Stomach (tissue), 9 donors: ENCODE results near the gene TAF11L14. TPM values are rescaled to one million over a fixed set of nuclear protein-coding genes. Genes with fewer than 3 reads are reported as not detected.
"Not testable (repeated sequence)": the region's sequence is repeated elsewhere in the genome, so short reads cannot be mapped to it uniquely, and the experiment has no call there.

Experiments
- DNase-seq, 2 donors: peaks; one replicate each; pipeline versions ENCODE4 v3.0.0 to v3.0.0-alpha.2; 2013 to 2019
- H3K27ac ChIP-seq, 5 donors: fragments of 200-600 bp in 4 of 5; sonication (generic) in 4 of 5; one replicate each; pipeline ENCODE4 v1.5.1; 2013 to 2019; ENCODE audit warnings: mild to moderate bottlenecking in 1 of 5, moderate library complexity in 1 of 5
- H3K27me3 ChIP-seq, 3 donors: fragments of 200-600 bp; sonication (generic); one replicate each; pipeline ENCODE4 v1.5.1; 2017 to 2019; ENCODE audit warnings: mixed run types in 1 of 3
- H3K36me3 ChIP-seq, 4 donors: fragments of 200-600 bp; sonication (generic); 1 replicate in 3 of 4; 2 replicates in 1 of 4; pipeline ENCODE4 v1.5.1; 2016 to 2019
- H3K4me1 ChIP-seq, 4 donors: fragments of 200-600 bp; sonication (generic); one replicate each; pipeline ENCODE4 v1.5.1; 2016 to 2019
- H3K4me3 ChIP-seq, 4 donors: fragments of 200-600 bp; sonication (generic) in 3 of 4; one replicate each; pipeline ENCODE4 v1.5.1; 2016 to 2019; ENCODE audit warnings: mild to moderate bottlenecking in 1 of 4
- H3K9me3 ChIP-seq, 4 donors: fragments of 200-600 bp; sonication (generic); one replicate each; pipeline ENCODE4 v1.5.1; 2016 to 2019
- CTCF ChIP-seq, 7 experiments: fragments of 450-650 bp in 4 of 7; fragments of 200-600 bp in 3 of 7; sonication (generic) in 3 of 7; IDR thresholded peaks; one replicate each; pipeline ENCODE4 v1.5.1; 2016 to 2019; ENCODE audit warnings: antibody characterized with exemption in 7 of 7, control low read depth in 2 of 7, mild to moderate bottlenecking in 1 of 7
- EP300 ChIP-seq: sonication (generic); formaldehyde crosslinking; IDR thresholded peaks from one replicate; pipeline ENCODE4 v1.6.1; 2017; ENCODE audit warnings: antibody characterized with exemption
- POLR2A ChIP-seq, 4 donors: fragments of 450-650 bp; IDR thresholded peaks; one replicate each; pipeline ENCODE4 v1.6.1; 2016; ENCODE audit warnings: antibody characterized with exemption in 4 of 4, control low read depth in 2 of 4, mild to moderate bottlenecking in 1 of 4, moderate library complexity in 1 of 4
- POLR2AphosphoS5 ChIP-seq, 3 donors: sonication (generic); formaldehyde crosslinking; IDR thresholded peaks; one replicate each; pipeline ENCODE4 v1.6.1; 2016; ENCODE audit warnings: antibody characterized with exemption in 3 of 3
- WGBS, 5 donors: extraction: QIAGEN DNeasy Blood & Tissue Kit in 3 of 5; methylation state at CpG; one replicate each; pipeline versions ENCODE4 v1.1.5 to v1.1.7; 2013 to 2018; 5-methylcytosine and 5-hydroxymethylcytosine counted together
- intact Hi-C: fragments of 100-400 bp; cut with DNase I; formaldehyde crosslinking; loops from one replicate; pipeline ENCODE4 v1.15.1; 2023; ENCODE audit warnings: low total_unique reads
- polyA plus RNA-seq, 3 donors: library from polyadenylated mRNA; stranded (reverse); fragments of 200-250 nt; gene quantifications; one replicate each; pipeline ENCODE4 v1.2.3, GENCODE V29; 2013
- total RNA-seq, 5 donors: library from RNA; depleted of rRNA; stranded (reverse); fragments of >200 nt; gene quantifications; one replicate each; pipeline versions ENCODE4 v1.1.0 to v1.2.3, GENCODE V29; 2014 to 2016
- donor health status: healthy with polysubstance abuse.
- donor health status: Bipolar disorder and iron deficiency.
- donor health status: healthy.

Gene TAF11L14
- total and polyA plus RNA-seq, 8 donors, result not detected

DNA sequence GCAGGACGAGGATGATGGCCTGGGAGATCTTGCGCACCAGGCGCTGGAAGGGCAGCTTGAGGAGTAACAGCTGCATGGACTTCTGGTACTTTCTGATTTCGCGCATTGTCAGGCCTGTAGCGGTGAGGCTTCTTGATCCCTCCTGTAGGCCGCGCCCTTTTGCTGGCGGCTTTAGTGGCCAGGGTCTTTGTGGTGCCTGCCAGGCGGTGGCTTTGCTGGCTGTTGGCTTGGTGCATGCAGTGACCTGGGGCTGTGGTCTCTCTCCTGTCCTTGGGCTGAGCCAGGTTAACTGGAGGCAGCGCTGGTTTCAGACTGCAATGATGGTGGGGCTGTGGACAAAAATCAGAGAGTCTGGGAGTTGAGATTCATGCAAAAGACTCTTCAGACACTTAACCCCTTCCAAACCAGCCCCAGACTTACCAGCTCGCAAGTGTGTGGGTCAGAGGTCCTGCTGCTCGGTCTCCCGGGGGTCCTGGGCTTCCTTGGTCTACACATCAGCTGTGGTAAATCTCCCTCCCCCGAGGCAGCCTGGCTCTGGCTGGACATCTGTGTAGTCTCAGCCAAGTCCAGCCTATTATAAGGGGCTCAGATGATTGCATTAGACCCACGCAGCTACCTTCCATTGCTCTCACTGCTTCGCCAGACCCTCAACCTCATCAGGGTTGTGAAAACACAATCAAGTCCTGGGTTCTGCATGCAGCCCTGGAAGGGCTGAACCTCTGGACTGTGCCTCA, 19.2 kb upstream of the TAF11L14 start:
- Histone ChIP-seq H3K4me3 (no peak overlapping the region), H3K27ac (no peak overlapping the region), H3K9me3 (no peaks in the 10 kb centered on the region), H3K36me3 (no peaks in the 10 kb centered on the region), H3K27me3 (no peaks in the 10 kb centered on the region), H3K4me1 (no peaks in the 10 kb centered on the region)
- TF ChIP-seq CTCF (IDR thresholded peaks at IDR 0.05), result no peak
- no peak for TF ChIP-seq POLR2A (IDR thresholded peaks at IDR 0.05)
- TF ChIP-seq EP300, result no peak
- no peak for TF ChIP-seq POLR2AphosphoS5 (IDR thresholded peaks at IDR 0.05)
- 73 to 93% (median 92%) methylated on average over 2 to 17 of the region's 17 CpGs for WGBS, 5 donors
- DNase-seq, result no peak
- intact Hi-C loops, result no loop called here

GRCh38 chr5:17619354-17619753, 14.9 kb upstream of the TAF11L14 start:
- intact Hi-C loops, result no loop called here
- H3K27me3 ChIP-seq, result no peaks in the 10 kb centered on the region
- TF ChIP-seq CTCF (IDR thresholded peaks at IDR 0.05), result no peak
- TF ChIP-seq POLR2A (IDR thresholded peaks at IDR 0.05), result no peak
- no peak for TF ChIP-seq EP300
- TF ChIP-seq POLR2AphosphoS5 (IDR thresholded peaks at IDR 0.05), result no peak
- H3K27ac ChIP-seq, result no peak overlapping the region
- 76 to 93% (median 81%) methylated on average over 3 of the region's 3 CpGs for WGBS, 5 donors
- H3K9me3 ChIP-seq, result no peaks in the 10 kb centered on the region
- H3K36me3 ChIP-seq, result no peaks in the 10 kb centered on the region
- no peak overlapping the region for H3K4me3 ChIP-seq
- H3K4me1 ChIP-seq, result no peaks in the 10 kb centered on the region
- no peak for DNase-seq

DNA sequence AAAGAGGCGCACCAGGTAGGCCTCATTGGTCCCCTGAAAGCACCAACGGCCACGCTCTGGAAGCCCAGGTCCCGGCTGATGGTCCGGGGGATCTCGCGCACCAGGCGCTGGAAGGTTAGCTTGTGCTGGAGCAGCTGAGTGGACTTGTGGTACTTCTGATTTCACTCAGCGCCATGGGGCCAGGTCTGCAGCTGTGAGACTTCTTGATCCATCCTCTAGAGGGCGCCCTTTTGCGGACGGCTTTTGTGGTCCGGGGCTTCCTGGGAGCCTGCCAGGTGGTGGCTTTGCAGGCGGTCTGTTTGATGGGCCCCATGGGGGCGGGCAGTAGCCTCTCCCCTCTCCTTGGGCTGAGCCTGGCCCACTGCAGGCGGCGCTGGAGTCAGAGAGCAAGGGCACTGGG, 13.6 kb upstream of the TAF11L14 start:
- no peak for DNase-seq
- Histone ChIP-seq H3K9me3 (no peaks in the 10 kb centered on the region), H3K4me3 (no peak overlapping the region), H3K27me3 (no peaks in the 10 kb centered on the region), H3K36me3 (no peaks in the 10 kb centered on the region), H3K4me1 (no peaks in the 10 kb centered on the region), H3K27ac (no peak overlapping the region)
- WGBS, 5 donors, result 80 to 96% (median 90%) methylated on average over 4 to 17 of the region's 17 CpGs
- intact Hi-C loops, result no loop called here
- TF ChIP-seq EP300 (no peak), POLR2A (IDR thresholded peaks at IDR 0.05) (no peak), CTCF (IDR thresholded peaks at IDR 0.05) (no peak), POLR2AphosphoS5 (IDR thresholded peaks at IDR 0.05) (no peak)

GRCh38 chr5:17625686-17626085, 8.6 kb upstream of the TAF11L14 start:
- no peak for TF ChIP-seq POLR2A (IDR thresholded peaks at IDR 0.05)
- TF ChIP-seq CTCF (IDR thresholded peaks at IDR 0.05), result no peak
- no peak for TF ChIP-seq POLR2AphosphoS5 (IDR thresholded peaks at IDR 0.05)
- no peak for TF ChIP-seq EP300
- H3K4me3 ChIP-seq, result no peak overlapping the region
- 80 to 95% (median 90%) methylated on average over 6 to 11 of the region's 11 CpGs for WGBS, 5 donors
- no peak overlapping the region for H3K27ac ChIP-seq
- no peaks in the 10 kb centered on the region for H3K9me3 ChIP-seq
- DNase-seq, result no peak
- intact Hi-C loops, result no loop called here
- no peaks in the 10 kb centered on the region for H3K4me1 ChIP-seq
- no peaks in the 10 kb centered on the region for H3K36me3 ChIP-seq
- no peaks in the 10 kb centered on the region for H3K27me3 ChIP-seq

DNA sequence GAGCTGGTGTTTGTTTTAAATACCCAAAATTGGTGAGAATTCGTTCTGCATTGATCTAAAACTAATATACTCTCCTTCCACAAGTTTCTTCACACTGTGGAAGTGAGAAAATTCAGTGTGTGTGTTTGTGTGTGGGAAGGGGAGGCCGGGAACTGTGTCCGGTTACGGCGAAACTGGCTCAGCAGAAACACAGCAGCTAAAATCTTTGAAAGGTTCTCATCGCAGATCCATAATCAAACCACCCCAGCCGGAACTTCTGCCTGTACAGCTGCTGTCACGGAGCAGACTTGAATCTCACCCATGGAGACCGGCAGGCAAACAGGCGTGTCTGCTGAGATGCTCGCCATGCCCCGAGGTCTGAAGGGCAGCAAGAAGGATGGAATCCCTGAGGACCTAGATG, 2.5 kb upstream of the TAF11L14 start, which contains the start of gene TAF11L13:
TAF11L13 (plus strand) TSS at position 301 of the 400 bp plus-strand sequence.
- H3K4me1 ChIP-seq, result not testable (repeated sequence)

GRCh38 chr5:17649232-17649631, 15.0 kb downstream of the TAF11L14 start:
- H3K27ac ChIP-seq, H3K4me1 ChIP-seq, H3K27me3 ChIP-seq, intact Hi-C loops, H3K4me3 ChIP-seq, H3K36me3 ChIP-seq, H3K9me3 ChIP-seq, DNase-seq: not testable (repeated sequence)
- WGBS, 5 donors, result 91 to 96% (median 95%) methylated on average over 10 of the region's 10 CpGs

More for the DNA sequence above, 2.5 kb upstream of the TAF11L14 start, which contains the start of gene TAF11L13:
- WGBS, 5 donors, result 77 to 95% (median 89%) methylated on average over 4 to 9 of the region's 12 CpGs
- intact Hi-C loops, DNase-seq, H3K27ac ChIP-seq, H3K9me3 ChIP-seq, H3K4me3 ChIP-seq, H3K27me3 ChIP-seq, H3K36me3 ChIP-seq: not testable (repeated sequence)

GRCh38 chr5:17655201-17655759, 21.0 kb downstream of the TAF11L14 start:
- WGBS, 5 donors, result 92 to 100% (median 95%) methylated on average over 4 to 32 of the region's 32 CpGs
- H3K27me3 ChIP-seq, H3K9me3 ChIP-seq, intact Hi-C loops, H3K4me1 ChIP-seq, H3K36me3 ChIP-seq, DNase-seq, H3K27ac ChIP-seq, H3K4me3 ChIP-seq: not testable (repeated sequence)
